HG03159 (cell line): ENCODE results near the gene ATP1A3.
"Not testable (repeated sequence)": the region's sequence is repeated elsewhere in the genome, so short reads cannot be mapped to it uniquely, and the experiment has no call there.

Source experiments
- ATAC-seq: cut with Tn5 transposase; IDR thresholded peaks from one replicate; pipeline ENCODE4 v1.9.1; 2021; ENCODE audit warnings: mild to moderate bottlenecking, moderate library complexity; ENCODE audit not compliant: unreplicated experiment

Gene ATP1A3

DNA sequence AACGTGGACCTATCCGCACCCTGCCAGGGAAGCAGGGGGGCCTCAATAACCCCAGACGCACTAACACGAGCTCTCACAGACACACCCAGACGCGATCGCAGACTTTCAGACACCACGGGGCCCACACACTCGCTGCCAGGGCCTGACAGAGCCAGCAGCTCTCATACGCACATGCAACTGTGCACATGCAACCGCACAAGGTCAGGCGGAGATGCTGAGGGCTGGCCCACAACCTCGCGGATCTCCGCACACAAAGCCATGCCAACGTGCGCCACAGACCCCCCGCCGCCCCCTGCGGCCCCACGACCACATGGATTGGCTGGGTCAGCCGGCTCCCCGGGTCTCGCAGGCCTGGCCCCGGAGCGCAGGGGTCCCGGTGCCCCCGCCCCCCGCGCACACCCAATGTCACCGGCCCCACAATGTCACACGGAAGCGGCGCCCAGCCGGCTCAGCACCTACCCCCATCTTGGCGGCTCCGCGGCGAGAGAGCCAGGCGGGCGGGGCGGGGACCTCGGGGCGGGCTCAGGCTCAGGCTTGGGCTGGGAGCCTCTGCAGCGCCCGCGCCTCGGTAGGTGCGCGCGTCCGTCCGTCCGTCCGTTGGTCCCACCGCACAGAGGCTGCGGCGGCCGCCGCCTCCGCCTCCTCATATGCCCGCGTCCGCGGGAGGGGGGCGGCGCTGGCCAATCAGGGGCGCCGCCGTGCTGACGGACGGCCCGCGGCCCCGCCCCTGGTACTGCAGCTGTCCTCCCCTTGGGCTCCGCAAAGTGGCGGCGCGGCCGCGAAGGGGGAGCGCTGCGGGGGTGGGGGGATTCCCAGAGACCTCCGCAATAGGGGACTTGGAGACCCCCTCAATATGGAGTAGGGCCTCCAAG is at the start of gene ATP1A3:
Gene ATP1A3 (minus strand): TSS at position 619 of the 872 bp plus-strand sequence. CDS start 154 bp downstream, at position 465.
- ATAC-seq = no peak

DNA sequence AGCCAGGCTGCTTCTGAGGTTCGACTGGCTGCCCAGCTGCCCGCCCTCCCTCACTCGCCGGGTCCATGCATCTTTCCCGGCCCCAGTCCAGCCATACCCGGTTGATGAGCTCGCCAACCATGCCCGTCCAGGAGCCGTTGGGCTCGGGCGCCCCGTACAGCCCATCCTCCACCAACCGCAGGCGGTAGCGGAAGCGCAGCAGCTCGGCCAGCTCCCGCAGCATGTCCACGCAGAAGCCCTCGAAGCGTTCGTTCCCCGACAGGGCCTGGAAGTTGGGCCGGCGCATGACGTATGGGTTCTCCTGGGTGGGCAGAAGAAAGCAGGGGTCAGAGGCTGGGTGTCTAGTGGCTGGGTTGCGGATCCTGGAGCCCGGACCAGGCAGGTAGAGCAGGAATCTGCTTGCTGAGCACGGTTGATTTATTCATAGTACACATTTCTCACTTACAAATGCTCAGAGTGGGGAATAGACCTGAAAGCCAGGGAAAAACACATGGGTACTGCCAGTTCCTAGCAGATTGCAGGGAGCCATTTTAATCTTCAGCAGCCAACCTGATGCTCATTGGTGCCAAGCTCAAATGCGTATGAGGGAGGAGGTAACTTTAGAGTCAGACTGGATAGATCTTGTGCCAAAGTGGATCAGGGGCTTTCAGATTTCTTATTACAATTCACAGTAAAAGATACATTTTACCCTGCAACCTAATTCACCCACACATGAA is 48.6 kb upstream of the ATP1A3 start:
- no peak for ATAC-seq

DNA sequence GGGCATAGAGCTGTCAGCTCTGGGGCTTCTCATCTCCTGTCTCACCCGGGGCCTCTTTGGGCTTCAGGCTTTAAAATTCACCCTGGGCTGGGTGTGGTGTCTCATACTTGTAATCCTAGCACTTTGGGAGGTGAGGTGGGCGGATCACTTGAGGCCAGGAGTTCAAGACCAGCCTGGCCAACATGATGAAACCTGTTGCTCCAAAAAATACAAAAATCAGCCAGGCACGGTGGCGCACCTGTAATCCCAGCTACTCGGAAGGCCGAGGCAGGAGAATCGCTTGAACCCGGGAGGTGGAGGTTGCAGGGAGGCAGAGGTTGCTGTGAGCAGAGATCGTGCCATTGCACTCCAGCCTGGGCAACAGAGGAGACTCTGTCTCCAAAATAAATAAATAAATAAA is 46.5 kb upstream of the ATP1A3 start:
- not testable (repeated sequence) for ATAC-seq

DNA sequence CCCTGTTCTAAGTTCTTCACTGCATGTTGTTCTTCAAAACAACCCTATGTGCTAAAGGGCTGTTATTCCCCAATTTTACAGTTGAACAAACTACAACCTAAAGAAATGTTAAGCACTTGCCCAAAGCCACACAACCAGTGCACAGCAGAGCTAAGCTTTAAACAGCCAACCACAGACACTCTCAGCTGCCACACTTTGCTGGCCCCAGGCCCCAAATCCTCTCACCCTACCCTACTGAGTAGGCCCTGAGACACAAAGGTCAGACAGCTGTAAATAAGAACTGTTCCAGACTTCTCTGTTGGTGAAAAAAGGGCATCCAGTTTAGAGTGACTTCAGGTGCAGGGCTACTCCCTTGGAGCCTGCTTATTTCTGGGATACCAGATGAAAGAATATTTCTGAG is 46.0 kb upstream of the ATP1A3 start:
- ATAC-seq = no peak

DNA sequence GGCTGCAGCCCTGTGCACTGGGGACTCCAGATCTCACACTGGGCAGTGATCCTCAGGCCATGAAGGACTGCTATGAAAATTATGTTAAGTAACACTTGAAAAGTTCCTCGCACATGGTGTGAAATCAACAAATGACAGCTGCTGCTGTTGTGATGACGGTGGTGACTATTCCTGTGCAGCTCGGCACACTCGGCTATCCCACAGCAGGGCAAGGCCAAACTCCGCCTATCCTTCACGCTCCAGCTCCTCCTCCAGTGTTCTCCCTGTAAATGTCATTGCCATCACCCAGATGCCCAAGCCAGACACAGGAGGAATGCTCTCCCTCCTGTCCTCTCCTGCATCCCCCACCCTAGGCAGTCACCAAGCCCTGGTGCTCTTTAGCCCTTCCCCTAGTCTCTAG is 44.6 kb upstream of the ATP1A3 start:
- no peak for ATAC-seq

DNA sequence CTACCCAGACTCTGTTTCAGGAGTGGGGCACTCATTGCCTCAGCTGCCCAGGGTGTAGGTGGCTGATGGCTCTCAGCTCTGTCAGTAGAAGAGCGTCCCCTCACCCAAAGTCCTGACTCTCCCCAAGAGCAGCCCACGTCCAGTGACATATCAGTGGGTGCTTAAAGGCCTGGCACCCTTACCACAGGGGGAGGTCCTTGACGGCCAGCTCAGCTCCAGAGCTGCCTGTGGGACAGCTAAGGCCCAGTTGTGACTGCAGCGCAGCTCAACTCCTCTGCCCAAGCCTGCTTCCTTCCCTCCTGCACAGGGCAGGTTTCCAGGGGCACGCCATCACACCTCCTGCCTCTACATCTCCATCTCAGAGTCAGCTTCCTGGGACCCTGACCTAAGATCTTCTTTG is 43.6 kb upstream of the ATP1A3 start:
- ATAC-seq = no peak

DNA sequence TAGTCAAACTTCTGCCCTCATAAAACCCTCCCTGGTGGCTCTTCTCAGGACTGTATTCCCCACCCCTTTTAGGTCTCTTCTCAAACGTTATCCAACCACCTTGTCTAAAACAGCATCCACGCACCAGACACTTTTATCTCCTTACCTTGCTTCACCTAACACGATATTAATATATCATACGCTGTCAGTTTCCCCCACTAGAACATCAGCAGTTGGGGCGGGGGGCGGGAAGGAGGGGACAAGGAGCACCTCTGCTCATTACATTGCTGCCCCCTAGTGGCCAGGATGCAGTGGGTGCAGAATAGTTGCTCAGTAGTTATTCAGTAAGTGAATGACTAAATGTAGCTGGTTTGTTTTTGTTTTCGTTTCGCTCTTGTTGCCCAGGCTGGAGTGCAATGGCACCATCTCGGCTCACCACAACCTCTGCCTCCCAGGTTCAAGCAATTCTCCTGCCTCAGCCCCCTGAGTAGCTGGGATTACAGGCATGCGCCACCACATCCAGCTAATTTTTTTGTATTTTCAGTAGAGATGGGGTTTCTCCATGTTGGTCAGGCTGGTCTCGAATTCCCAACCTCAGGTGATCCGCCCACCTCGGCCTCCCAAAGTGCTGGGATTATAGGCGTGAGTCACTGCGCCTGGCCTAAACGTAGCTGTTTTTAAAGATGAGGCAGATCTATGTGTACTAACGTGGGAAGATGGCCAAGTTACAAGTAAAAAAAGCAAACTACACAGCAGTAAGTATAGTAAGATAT is 40.8 kb upstream of the ATP1A3 start:
- ATAC-seq = not testable (repeated sequence)

DNA sequence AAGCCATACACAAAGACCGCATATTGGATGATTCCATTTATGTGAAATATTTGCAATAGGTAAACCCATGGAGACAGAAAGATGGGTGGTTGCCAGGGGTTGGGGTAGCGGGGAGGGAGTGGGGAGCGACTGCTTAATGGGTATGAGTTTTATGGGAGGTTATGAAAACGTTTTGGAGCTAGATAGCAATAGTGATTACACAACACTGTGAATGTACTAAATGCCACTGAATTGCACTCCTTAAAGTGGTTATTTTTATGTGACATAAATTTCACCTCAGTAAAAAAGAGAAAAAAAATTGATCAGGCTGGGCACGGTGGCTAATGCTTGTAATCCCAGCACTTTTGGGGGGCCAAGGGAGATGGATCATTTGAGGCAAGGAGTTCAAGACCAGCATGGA is 39.4 kb upstream of the ATP1A3 start:
- ATAC-seq = no peak

DNA sequence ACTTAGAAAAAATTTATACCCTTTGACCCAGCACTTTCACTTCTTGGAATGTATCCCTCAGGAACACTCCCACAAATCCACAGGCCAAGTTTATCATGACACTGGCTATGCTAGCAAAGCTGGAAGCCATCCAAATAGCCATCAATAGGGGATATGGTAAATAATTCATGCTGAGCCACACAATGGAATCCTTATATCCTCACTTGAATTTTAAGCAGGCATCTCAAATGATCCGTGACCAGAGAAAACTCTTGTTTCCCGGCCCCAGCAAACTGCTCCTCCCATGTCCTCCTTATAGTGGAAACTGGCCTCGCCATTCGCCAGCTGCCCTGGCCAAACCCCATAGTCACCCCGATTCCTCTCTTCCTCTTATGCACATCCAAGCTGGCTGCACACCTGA is 38.4 kb upstream of the ATP1A3 start:
- no peak for ATAC-seq

DNA sequence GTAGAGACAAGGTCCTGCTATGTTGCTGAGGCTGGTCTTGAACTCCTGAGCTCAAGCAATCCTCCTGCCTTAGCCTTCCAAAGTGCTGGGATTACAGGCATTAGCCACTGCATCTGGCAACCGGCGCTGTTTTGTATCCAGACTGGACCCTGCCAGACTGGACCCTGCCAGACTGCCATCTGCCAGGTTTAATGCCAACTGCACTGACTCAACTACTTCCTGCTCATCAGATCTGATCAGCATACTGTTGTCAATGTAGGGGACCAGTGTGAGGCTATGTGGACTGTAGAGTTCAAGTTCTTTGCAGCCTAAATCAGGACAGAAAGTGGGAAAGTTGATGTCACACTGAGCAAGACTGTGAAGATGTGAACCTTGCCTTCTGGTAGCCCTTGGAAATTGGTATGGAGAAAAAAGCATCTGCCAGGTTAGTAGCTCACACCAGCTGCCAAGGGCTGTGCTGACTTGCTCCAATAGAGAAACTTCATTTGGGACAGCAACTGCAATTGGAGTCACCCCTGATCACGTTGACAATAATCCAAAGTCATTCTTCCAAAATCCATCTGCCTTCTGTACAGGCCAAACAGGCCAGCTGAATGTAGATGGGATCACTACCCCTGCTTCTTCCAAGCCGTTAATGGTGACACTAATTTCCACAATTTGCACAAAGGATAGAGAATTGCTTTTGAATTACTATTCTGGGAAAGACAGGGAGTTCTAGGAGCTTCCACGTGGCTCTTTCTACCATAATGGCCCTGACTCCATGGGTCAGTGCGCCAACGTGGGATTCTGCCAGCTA is 36.8 kb upstream of the ATP1A3 start:
- ATAC-seq = no peak

DNA sequence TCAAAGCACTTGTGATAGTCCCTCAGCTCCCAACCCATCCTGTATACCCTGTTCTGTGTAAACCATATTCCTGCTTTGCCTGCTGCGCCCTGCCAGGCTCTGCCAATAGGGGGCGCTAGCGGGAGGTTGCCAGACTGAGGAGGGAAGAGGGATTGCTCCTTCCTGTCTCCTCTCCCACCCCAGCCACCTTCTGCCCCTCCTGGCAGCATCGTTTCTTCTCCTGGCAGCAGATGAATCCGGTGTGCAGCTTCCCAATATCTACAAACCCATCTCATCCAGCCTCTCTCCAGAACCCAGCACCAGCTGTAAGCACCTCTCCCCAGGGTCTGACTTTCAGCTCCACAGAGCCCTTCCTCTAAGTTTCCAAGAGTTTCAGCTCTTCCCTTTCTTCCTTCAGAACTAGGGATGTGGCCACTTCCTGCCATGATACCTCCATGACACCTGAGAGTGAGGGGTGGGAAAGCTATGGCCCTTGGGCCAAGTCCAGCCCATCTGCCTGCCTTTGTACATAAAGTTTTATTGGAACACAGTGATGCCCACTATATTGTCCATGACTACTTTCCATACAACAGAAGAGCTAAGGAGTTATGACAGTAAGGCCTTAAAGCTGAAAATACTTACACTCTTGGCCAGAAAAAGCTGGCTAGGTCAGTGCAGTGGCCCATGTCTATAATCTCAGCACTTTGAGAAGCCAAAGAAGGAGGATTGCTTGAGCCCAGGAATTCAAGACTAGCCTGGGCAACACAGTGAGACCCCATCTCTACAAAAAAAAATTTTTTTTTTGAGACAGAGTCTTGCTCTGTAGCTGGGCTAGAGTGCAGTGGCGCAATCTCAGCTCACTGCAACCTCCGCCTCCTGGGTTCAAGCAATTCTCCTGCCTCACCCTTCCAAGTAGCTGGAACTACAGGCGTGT is 34.5 kb upstream of the ATP1A3 start:
- ATAC-seq = no peak

DNA sequence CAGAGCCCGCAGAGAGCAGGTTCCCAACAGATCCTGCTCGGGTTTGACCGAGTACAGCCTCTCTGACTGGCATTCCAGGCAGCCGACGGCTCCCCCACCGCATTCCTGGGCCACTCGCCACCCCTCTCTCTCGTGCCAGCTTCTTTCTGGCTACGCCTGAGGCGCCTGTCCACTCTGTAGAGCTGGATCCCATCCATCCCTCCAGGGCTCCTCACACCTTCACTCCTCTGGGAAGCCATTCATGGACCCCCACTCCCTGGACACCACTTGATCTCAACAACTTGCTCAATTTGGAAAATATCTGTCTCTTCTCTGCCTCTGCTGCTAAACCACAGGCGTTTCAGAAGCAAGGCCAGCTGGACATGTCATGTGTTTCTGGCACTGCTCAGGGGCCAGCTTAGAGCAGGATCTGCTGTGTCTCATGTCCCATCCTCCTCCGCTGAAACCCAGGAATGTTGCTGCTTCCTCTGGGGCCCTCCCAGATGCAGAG is 30.6 kb upstream of the ATP1A3 start:
- ATAC-seq = no peak

DNA sequence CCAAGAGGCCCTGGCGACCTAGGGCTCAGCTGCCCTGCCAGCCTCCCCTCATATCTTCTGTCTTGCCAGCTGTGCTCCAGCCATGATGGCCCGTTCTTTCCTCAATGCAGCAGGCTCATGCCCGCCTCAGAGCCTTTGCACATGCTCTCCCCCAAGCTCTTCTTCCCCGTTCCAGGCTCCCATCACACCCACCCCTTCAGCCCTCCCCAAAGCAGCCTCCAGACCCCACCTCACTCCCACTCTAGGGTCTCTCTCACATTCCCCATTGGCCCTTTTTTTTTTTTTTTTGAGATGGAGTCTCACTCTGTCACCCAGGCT is 29.9 kb upstream of the ATP1A3 start:
- ATAC-seq = no peak

DNA sequence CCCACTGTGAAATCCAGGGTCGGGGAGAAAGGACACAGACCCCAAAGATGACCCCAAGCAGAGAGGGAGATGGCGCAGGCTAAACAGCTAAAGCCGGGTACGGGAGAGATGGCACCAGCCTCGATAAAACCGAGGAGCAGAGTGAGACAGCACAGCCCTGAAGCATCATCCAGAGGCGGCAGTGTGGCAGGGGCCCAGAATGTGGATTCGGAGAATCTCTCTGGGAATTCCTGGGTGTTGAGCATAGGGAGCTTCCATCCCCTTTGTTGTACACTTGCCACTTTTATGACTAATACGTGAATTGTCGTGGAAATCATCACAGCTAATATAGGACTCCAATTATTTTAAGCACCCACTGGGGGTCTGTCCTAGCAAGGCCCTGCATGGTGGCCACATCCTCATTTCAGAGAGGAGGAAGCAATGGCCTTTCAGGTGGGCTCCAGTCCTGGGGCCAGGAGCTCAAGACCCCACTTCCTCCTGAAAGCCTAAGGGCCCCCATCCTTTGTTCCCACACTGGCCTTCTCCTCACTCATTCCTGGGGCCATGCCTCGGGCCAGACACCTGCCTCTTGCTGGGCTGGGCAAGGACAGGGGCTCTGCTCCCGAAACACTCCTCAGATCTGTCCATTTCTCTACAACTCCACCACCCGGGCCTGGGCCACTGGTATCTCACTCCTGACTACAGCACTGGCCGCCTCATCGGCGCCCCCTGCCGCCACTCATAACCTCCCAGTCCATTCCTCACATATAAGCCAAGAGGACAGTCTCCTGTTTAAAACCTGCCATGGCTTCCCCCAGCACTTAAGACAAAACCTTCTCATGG is 29.3 kb upstream of the ATP1A3 start:
- ATAC-seq = no peak

DNA sequence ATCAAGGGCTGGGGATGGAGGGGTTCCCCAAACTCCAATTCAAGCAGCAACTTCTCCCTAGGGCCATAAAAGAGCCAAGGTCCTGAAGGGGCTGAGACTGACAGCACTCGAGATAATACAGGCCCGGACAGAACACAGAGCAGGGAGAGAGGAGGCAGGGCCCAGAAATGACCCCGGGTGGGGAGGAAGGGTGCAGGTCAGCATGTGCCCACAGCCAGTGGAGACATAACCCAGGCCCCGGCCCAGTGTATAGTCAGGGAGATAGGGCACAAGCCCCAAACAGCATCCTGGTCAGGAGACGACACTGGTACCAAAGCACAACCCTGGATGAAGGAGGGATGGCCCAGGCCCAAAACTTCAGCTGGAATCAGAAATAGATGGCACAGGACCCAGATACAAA is 28.6 kb upstream of the ATP1A3 start:
- no peak for ATAC-seq

DNA sequence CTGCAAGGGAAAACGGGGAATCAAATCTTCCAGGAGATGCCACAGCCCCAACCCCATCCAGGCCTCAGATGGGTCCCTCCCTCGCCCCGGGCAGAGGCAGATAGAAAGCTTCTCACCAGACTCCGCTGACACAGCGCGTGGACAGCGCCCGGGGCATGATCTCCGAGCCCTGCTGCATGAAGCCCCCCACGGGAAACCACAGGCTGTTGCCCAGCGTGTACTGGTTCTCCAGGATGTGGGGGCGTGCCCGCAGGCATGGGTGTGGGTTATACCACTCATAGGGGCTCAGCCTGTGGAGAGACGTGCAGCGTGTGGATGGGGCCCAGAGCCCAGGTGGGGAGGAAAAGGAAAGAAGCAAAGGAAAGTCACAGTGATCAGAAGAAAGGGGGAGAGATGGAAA is 27.2 kb upstream of the ATP1A3 start:
- no peak for ATAC-seq

DNA sequence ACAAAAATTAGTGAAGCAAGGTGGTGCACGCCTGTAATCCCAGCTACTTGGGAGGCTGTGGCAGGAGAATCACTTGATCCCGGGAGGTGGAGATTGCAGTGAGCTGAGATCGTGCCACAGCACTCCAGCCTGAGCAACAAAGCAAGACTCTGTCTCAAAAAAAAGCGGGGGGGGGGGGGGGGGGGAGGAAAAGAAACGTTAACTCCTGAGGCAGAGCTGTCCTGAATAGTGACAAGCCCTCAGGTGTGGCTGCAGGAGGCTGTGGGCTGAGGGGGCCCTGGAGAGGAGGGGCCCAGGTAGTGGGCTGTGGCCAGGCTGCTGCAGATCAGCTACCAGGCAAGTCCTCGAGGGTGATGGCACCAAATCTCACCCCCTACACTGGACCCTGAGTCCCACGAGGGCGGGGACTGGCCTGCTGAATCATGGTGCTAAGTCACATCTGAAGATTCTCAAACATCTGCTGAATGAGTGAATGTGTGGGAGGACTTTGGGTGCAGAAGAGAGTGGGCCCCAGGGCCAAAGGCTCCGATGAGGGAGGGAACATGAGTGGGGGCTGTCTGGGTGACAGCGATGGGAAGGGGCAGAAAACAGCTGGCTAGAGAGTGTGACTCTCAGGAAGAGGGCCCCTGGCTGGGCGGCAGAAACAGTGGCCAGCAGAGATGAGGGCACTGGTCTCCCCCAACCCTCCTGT is 24.6 kb upstream of the ATP1A3 start:
- ATAC-seq = no peak

DNA sequence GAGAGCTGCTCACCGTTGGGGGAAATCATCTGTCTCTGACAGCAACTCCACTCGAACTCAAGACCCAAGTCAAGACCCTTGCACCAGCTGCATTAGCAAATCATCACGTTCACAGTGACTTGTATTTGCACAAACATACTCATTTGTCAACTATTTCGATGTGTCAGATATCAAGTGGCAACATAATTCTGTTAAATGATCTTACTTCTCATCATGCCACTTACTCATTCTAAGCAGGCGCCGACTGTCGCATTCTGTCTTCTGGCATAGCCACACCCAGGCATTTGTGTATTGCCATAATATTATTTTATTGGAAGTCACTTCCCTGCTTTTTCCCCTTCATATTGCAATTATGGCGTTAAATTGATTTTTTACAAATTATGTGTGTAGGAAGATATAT is 23.0 kb upstream of the ATP1A3 start:
- no peak for ATAC-seq
